B cell (primary cell): ENCODE data around the gene ARL3. TPM values are rescaled to one million over a fixed set of nuclear protein-coding genes. Genes with fewer than 3 reads are reported as not detected.

Experiments
- ATAC-seq: fragments of 200-7000 bp; cut with Tn5 transposase; one replicate; pipeline ENCODE4 v1.10.0; 2021; ENCODE audit warnings: low read depth, mild to moderate bottlenecking, moderate number of reproducible peaks, moderate library complexity
- CTCF ChIA-PET: fragments of 350-600 bp; sonication (Branson Sonifier 250); formaldehyde crosslinking; loops from one replicate; lab custom pipeline; 2021; ENCODE audit warnings: antibody characterized with exemption, inconsistent platforms; lab: Charles Lee
- POLR2A ChIA-PET: fragments of 350-600 bp; sonication (Branson Sonifier 250); formaldehyde crosslinking; loops from one replicate; lab custom pipeline; 2021; ENCODE audit warnings: antibody characterized with exemption; lab: Charles Lee
- DNase-seq: peaks from one replicate; pipeline ENCODE4 v3.0.0; 2013
- H2AFZ ChIP-seq: 2 replicates; pipeline ENCODE4 v1.6.1; 2012; ENCODE audit warnings: mild to moderate bottlenecking, low read depth, low read length; ENCODE audit not compliant: insufficient read depth, poor library complexity, severe bottlenecking
- H3K27ac ChIP-seq, 2 donors: 1 replicate in 1 of 2; 2 replicates in 1 of 2; pipeline ENCODE4 v1.5.1; 2012 to 2013; ENCODE audit warnings: low read length in 2 of 2, mild to moderate bottlenecking in 2 of 2, moderate library complexity in 1 of 2
- H3K27me3 ChIP-seq, 4 experiments: fragments of 200-600 bp in 1 of 4; sonication (generic) in 1 of 4; replicated peaks in 1 of 4; 1 replicate in 2 of 4; 2 replicates in 2 of 4; pipeline versions ENCODE4 v1.6.1 to v1.7.0; 2013 to 2016; ENCODE audit warnings: low read length in 3 of 4, mild to moderate bottlenecking in 2 of 4, mixed read lengths in 1 of 4, moderate library complexity in 1 of 4; ENCODE audit not compliant: insufficient read depth in 4 of 4, control insufficient read depth in 3 of 4; ENCODE audit errors: control extremely low read depth in 1 of 4
- H3K36me3 ChIP-seq, 2 experiments: replicated peaks in 1 of 2; 1 replicate in 1 of 2; 2 replicates in 1 of 2; pipeline versions ENCODE4 v1.6.1 to v1.7.1; 2013; ENCODE audit warnings: low read length in 1 of 2; ENCODE audit not compliant: insufficient read depth in 2 of 2, control insufficient read depth in 1 of 2; ENCODE audit errors: control extremely low read depth in 1 of 2, extremely low read depth in 1 of 2
- H3K4me1 ChIP-seq, 2 donors: fragments of 200-600 bp in 1 of 2; sonication (generic) in 1 of 2; 1 replicate in 1 of 2; 2 replicates in 1 of 2; pipeline versions ENCODE4 v1.5.1 to v1.6.1; 2013 to 2017; ENCODE audit warnings: low read length in 2 of 2; ENCODE audit not compliant: control insufficient read depth in 2 of 2, insufficient read depth in 2 of 2
- H3K4me2 ChIP-seq: replicated peaks from 2 replicates; pipeline ENCODE3; 2012; ENCODE audit warnings: mild to moderate bottlenecking, low read depth, low read length; ENCODE audit not compliant: poor library complexity, severe bottlenecking
- H3K4me3 ChIP-seq, 5 experiments: fragments of 200-600 bp in 1 of 5; sonication (generic) in 1 of 5; 1 replicate in 3 of 5; 2 replicates in 2 of 5; pipeline versions ENCODE4 v1.5.1 to v1.7.0; 2011 to 2016; ENCODE audit warnings: low read length in 4 of 5, mild to moderate bottlenecking in 4 of 5, low read depth in 2 of 5, control low read depth in 1 of 5, moderate library complexity in 1 of 5; ENCODE audit not compliant: insufficient read depth in 1 of 5; ENCODE audit errors: control extremely low read depth in 1 of 5, extremely low read depth in 1 of 5
- H3K79me2 ChIP-seq: fragments of 200-600 bp; sonication (generic); one replicate; pipeline ENCODE4 v1.6.0; 2016; ENCODE audit warnings: low read length; ENCODE audit not compliant: control insufficient read depth, insufficient read depth
- H3K9ac ChIP-seq: fragments of 200-600 bp; sonication (generic); 2 replicates; pipeline ENCODE4 v1.6.1; 2017; ENCODE audit warnings: mild to moderate bottlenecking, low read length, moderate library complexity
- H3K9me3 ChIP-seq, 3 donors: one replicate each; pipeline versions ENCODE4 v1.6.1 to v1.7.1; 2013; ENCODE audit warnings: low read length in 2 of 3; ENCODE audit not compliant: control insufficient read depth in 2 of 3, insufficient read depth in 1 of 3; ENCODE audit errors: control extremely low read depth in 1 of 3
- H4K20me1 ChIP-seq: 2 replicates; pipeline ENCODE4 v1.6.0; 2012; ENCODE audit warnings: mild to moderate bottlenecking, low read length; ENCODE audit not compliant: insufficient read depth, control insufficient read depth, poor library complexity, severe bottlenecking
- H3K27ac Mint-ChIP-seq: one replicate; pipeline ENCODE4 v1.8.0; 2021; ENCODE audit warnings: mixed read lengths
- H3K27me3 Mint-ChIP-seq: one replicate; pipeline ENCODE4 v1.8.0; 2021; ENCODE audit warnings: mixed read lengths
- H3K4me1 Mint-ChIP-seq: one replicate; pipeline ENCODE4 v1.8.0; 2021; ENCODE audit warnings: mixed read lengths
- H3K4me3 Mint-ChIP-seq: one replicate; pipeline ENCODE4 v1.8.0; 2021; ENCODE audit warnings: mixed read lengths
- H3K9me3 Mint-ChIP-seq: one replicate; pipeline ENCODE4 v1.8.0; 2022; ENCODE audit warnings: mixed read lengths; ENCODE audit not compliant: insufficient read depth
- EZH2 ChIP-seq: IDR thresholded peaks from 2 replicates; pipeline ENCODE4 v1.6.1; 2012; ENCODE audit warnings: borderline replicate concordance, low read depth, mild to moderate bottlenecking, moderate library complexity, low read length; ENCODE audit not compliant: insufficient read depth, poor library complexity, severe bottlenecking
- WGBS: methylation state at CpG from one replicate; pipeline ENCODE4 v1.1.5; 2013; ENCODE audit warnings: missing lambda C conversion rate; ENCODE audit not compliant: insufficient coverage; 5-methylcytosine and 5-hydroxymethylcytosine counted together
- intact Hi-C: fragments of 100-400 bp; cut with micrococcal nuclease; formaldehyde crosslinking; loops from one replicate; pipeline ENCODE4 v1.10.0; 2022
- polyA plus RNA-seq: library from polyadenylated mRNA; depleted of rRNA; stranded (reverse); fragments of >200 nt; gene quantifications from 2 replicates; pipeline ENCODE4 v1.2.3, GENCODE V29; 2012
- total RNA-seq, 2 donors: library from RNA; stranded (reverse); fragments of 120-200 nt in 1 of 2; gene quantifications; 1 replicate in 1 of 2; 2 replicates in 1 of 2; pipeline versions ENCODE4 v1.2.3 to v1.2.4, GENCODE V29; 2013 to 2022
- TF ChIP-seq, protein P1 (sequence below): fragments of 200-600 bp; IDR thresholded peaks from one replicate; pipeline ENCODE4 v1.8.0; 2022; ENCODE audit warnings: antibody characterized with exemption, mild to moderate bottlenecking

ARL3 gene
- total and polyA plus RNA-seq, 2 donors (not counting 1 experiment from before 2014, with no cell fraction given), result 0.91 to 5.5 TPM

DNA sequence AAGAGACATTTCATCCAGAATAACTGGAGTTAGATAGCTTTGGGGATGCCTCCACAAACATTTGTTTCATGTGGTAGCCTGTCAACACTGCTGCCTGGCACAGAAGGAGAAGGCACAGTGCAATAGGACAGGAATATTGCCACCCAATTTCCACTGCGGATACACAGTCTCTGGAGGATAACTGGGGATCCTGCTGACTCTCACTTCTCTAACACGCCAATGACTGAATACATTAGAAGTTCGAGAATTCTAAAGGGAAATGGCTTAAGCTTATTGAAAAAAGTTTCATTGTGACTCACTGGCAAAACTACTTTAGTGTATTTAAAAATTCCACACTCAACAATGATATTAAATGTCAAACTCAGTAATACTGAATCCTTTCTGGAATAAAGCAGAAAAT, 12.9 kb downstream of the ARL3 start:
- Histone ChIP-seq H3K9ac (no peak overlapping the region), H4K20me1 (no peaks in the 10 kb centered on the region), H2AFZ (no peak overlapping the region), H3K4me3 (no peak overlapping the region), H3K36me3 (peaks cover 2 to 4% of the 10 kb centered on the region in 2 experiments), H3K4me2 (no peak overlapping the region), H3K27me3 (no peaks in the 10 kb centered on the region), H3K9me3 (no peaks in the 10 kb centered on the region), H3K4me1 (peaks cover 0 to 7% of the 10 kb centered on the region in 2 donors), H3K79me2 (peaks cover under 1% of the 10 kb centered on the region), H3K27ac (no peak overlapping the region)
- intact Hi-C loops, result no loop called here
- no CpG with 5 or more reads among the region's 3 CpGs for WGBS
- H3K4me3 Mint-ChIP-seq, result no peak overlapping the region
- DNase-seq (no peak), ATAC-seq (no peak)
- H3K27ac Mint-ChIP-seq, result no peak overlapping the region
- H3K9me3 Mint-ChIP-seq, result no peaks in the 10 kb centered on the region
- ChIA-PET CTCF (interaction anchor here (0.7 to 1.9 kb wide), 2 partner anchors 12 to 13 kb away, joined by 4 to 7 read pairs; partner anchors contain the start of gene ARL3), POLR2A (interaction anchor here (0.7 kb wide), 1 partner anchor 9 kb away, joined by 4 read pairs; no protein-coding TSS in a partner anchor)
- H3K4me1 Mint-ChIP-seq, result no peaks in the 10 kb centered on the region
- TF ChIP-seq EZH2, result no peak
- TF ChIP-seq, protein P1, sequence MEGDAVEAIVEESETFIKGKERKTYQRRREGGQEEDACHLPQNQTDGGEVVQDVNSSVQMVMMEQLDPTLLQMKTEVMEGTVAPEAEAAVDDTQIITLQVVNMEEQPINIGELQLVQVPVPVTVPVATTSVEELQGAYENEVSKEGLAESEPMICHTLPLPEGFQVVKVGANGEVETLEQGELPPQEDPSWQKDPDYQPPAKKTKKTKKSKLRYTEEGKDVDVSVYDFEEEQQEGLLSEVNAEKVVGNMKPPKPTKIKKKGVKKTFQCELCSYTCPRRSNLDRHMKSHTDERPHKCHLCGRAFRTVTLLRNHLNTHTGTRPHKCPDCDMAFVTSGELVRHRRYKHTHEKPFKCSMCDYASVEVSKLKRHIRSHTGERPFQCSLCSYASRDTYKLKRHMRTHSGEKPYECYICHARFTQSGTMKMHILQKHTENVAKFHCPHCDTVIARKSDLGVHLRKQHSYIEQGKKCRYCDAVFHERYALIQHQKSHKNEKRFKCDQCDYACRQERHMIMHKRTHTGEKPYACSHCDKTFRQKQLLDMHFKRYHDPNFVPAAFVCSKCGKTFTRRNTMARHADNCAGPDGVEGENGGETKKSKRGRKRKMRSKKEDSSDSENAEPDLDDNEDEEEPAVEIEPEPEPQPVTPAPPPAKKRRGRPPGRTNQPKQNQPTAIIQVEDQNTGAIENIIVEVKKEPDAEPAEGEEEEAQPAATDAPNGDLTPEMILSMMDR, result no peak
- H3K27me3 Mint-ChIP-seq, result no peaks in the 10 kb centered on the region

DNA sequence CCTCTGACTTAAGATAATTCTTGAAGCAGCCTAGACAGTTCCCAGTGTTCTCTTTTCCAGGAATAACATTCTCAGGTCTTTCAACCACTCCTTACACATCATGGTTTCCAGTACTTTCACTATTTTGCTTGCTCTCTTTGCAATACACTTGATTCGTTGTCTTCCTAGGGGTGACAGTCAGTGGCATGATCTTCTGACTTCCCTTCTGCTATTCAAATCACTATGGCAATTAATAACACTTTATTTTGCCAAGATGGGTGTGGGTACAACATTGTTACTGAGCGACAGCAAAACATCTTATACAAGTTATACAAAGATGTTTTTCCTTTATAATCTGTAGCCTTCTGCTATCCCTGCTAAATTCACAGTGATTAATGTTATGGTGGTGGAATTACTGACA, 15.3 kb downstream of the ARL3 start:
- TF ChIP-seq EZH2, result no peak
- no peaks in the 10 kb centered on the region for H4K20me1 ChIP-seq
- CTCF ChIA-PET, result interaction anchor here (1.1 kb wide), 1 partner anchor 12 kb away, joined by 3 read pairs; no protein-coding TSS in a partner anchor

More for the DNA sequence above, 15.3 kb downstream of the ARL3 start:
- H3K4me2 ChIP-seq, result no peak overlapping the region
- H2AFZ ChIP-seq, result no peak overlapping the region
- ATAC-seq (no peak), DNase-seq (no peak)
- H3K4me3 ChIP-seq, result no peak overlapping the region
- no peaks in the 10 kb centered on the region for H3K9me3 Mint-ChIP-seq
- H3K27ac ChIP-seq, result no peak overlapping the region
- no peaks in the 10 kb centered on the region for H3K9me3 ChIP-seq
- no peaks in the 10 kb centered on the region for H3K4me1 ChIP-seq
- H3K27ac Mint-ChIP-seq, result no peak overlapping the region
- H3K4me1 Mint-ChIP-seq, result no peaks in the 10 kb centered on the region
- no peak overlapping the region for H3K9ac ChIP-seq
- no peaks in the 10 kb centered on the region for H3K27me3 ChIP-seq
- no peaks in the 10 kb centered on the region for H3K27me3 Mint-ChIP-seq
- WGBS, result no CpG with 5 or more reads among the region's 2 CpGs
- no peak overlapping the region for H3K4me3 Mint-ChIP-seq
- no peaks in the 10 kb centered on the region for H3K79me2 ChIP-seq
- intact Hi-C loops, result no loop called here
- peaks cover 2 to 4% of the 10 kb centered on the region in 2 experiments for H3K36me3 ChIP-seq
- POLR2A ChIA-PET, result no interaction called here
